HepG2 (cell line): ENCODE data around the gene CD300LD. TPM values are rescaled to one million over a fixed set of nuclear protein-coding genes. Genes with fewer than 3 reads are reported as not detected.
A peak's percentile ranks its signal among the peaks of the same experiment; 100 is the strongest.

Experiments
- ATAC-seq: fragments of 200-7000 bp; cut with Tn5 transposase; 3 replicates; pipeline ENCODE4 v1.9.1; 2020; ENCODE audit warnings: mild to moderate bottlenecking, moderate library complexity
- BruUV-seq: library from RNA; stranded (reverse); fragments of 400-500 nt; replicated peaks from 2 replicates; lab custom pipeline; 2021; lab: Mats Ljungman, UMichigan
- CTCF ChIA-PET: fragments of 300-600 bp; formaldehyde crosslinking; extraction: SDS; loops from one replicate; lab custom pipeline; 2021; ENCODE audit warnings: low total read pairs, inconsistent platforms, low intra/inter-chr PET ratio; lab: Yijun Ruan, JAX
- POLR2A ChIA-PET: fragments of 350-600 bp; sonication (Branson Sonifier 250); formaldehyde crosslinking; loops from one replicate; lab custom pipeline; 2020; ENCODE audit warnings: antibody characterized with exemption, inconsistent platforms; lab: Yijun Ruan, JAX
- DNase-seq: peaks from one replicate; pipeline ENCODE4 v3.0.0-alpha.2; 2015; ENCODE audit warnings: low spot score
- FAIRE-seq: peaks from 3 replicates; lab custom pipeline; 2011; peaks lifted over from hg19 to GRCh38; lab: Jason Lieb, UNC
- H2AFZ ChIP-seq: one replicate; pipeline ENCODE4 v1.6.1; 2011; ENCODE audit warnings: low read length, inconsistent platforms
- H3K27ac ChIP-seq: fragments of 300-600 bp; 3 replicates; pipeline ENCODE4 v1.8.0; 2011; ENCODE audit warnings: mixed run types, mild to moderate bottlenecking, mixed read lengths, low read length, inconsistent platforms; ENCODE audit not compliant: insufficient read depth; ENCODE audit errors: extremely low read length
- H3K27me3 ChIP-seq, 2 experiments: fragments of 200-600 bp in 1 of 2; 2 replicates in 1 of 2; 3 replicates in 1 of 2; pipeline versions ENCODE4 v1.6.0 to v1.8.0; 2011; ENCODE audit warnings: low read length in 2 of 2, mild to moderate bottlenecking in 2 of 2, moderate library complexity in 2 of 2, inconsistent platforms in 1 of 2; ENCODE audit not compliant: insufficient read depth in 2 of 2, control insufficient read depth in 1 of 2
- H3K36me3 ChIP-seq, 2 experiments: fragments of 200-600 bp in 1 of 2; replicated peaks in 1 of 2; 2 replicates in 1 of 2; 3 replicates in 1 of 2; pipeline versions ENCODE4 v1.5.1 to v1.8.0; 2011; ENCODE audit warnings: low read length in 2 of 2, inconsistent platforms in 1 of 2; ENCODE audit not compliant: insufficient read depth in 2 of 2, control insufficient read depth in 1 of 2
- H3K4me1 ChIP-seq: 2 replicates; pipeline ENCODE4 v1.5.1; 2012; ENCODE audit warnings: low read length, inconsistent platforms; ENCODE audit not compliant: insufficient read depth
- H3K4me2 ChIP-seq: 2 replicates; pipeline ENCODE4 v1.6.0; 2011; ENCODE audit warnings: low read depth, low read length, inconsistent platforms
- H3K4me3 ChIP-seq, 3 experiments: fragments of 200-600 bp in 1 of 3; sonication (generic), shearing (Covaris generic) in 1 of 3; replicated peaks in 1 of 3; 2 replicates each; pipeline ENCODE4 v1.5.1; 2011 to 2016; ENCODE audit warnings: low read length in 3 of 3, inconsistent platforms in 2 of 3, low read depth in 2 of 3, mild to moderate bottlenecking in 2 of 3, control low read depth in 1 of 3, mixed read lengths in 1 of 3; ENCODE audit not compliant: insufficient read depth in 1 of 3
- H3K79me2 ChIP-seq: one replicate; pipeline ENCODE4 v1.6.1; 2011; ENCODE audit warnings: low read length, inconsistent platforms; ENCODE audit not compliant: insufficient read depth
- H3K9ac ChIP-seq: 2 replicates; pipeline ENCODE4 v1.6.0; 2011; ENCODE audit warnings: mild to moderate bottlenecking, low read depth, low read length, inconsistent platforms; ENCODE audit not compliant: insufficient read depth
- H3K9me3 ChIP-seq: 2 replicates; pipeline ENCODE4 v1.5.1; 2012; ENCODE audit warnings: mild to moderate bottlenecking, low read length
- H4K20me1 ChIP-seq: 2 replicates; pipeline ENCODE4 v1.6.0; 2011; ENCODE audit warnings: inconsistent platforms, mild to moderate bottlenecking, low read length, moderate library complexity; ENCODE audit not compliant: insufficient read depth
- ATF7 ChIP-seq, 2 experiments: fragments of 450-650 bp in 1 of 2; sonication (generic) in 1 of 2; formaldehyde crosslinking in 1 of 2; IDR thresholded peaks; 2 replicates each; pipeline versions ENCODE4 v1.4.0 to v1.6.1; 2016 to 2020; ENCODE audit warnings: antibody characterized with exemption in 1 of 2, mild to moderate bottlenecking in 1 of 2, missing genetic modification reagents in 1 of 2
- STAT5B ChIP-seq: sonication (generic); formaldehyde crosslinking; IDR thresholded peaks from 2 replicates; pipeline ENCODE4 v1.4.0; 2020; ENCODE audit warnings: missing genetic modification reagents
- TSC22D2 ChIP-seq: sonication (generic); formaldehyde crosslinking; IDR thresholded peaks from 2 replicates; pipeline ENCODE4 v1.5.1; 2020; ENCODE audit warnings: missing genetic modification reagents, mild to moderate bottlenecking, borderline replicate concordance
- ZNF30 ChIP-seq: sonication (generic); formaldehyde crosslinking; IDR thresholded peaks from 2 replicates; pipeline ENCODE4 v1.5.0; 2020; ENCODE audit warnings: mild to moderate bottlenecking, missing genetic modification reagents
- ZNF660 ChIP-seq: sonication (generic); formaldehyde crosslinking; IDR thresholded peaks from 2 replicates; pipeline ENCODE4 v1.5.1; 2020; ENCODE audit warnings: mild to moderate bottlenecking, low read depth, missing genetic modification reagents, borderline replicate concordance
- WGBS: methylation state at CpG from one replicate; pipeline ENCODE4 v1.1.6; 2017; ENCODE audit warnings: low lambda C conversion rate; 5-methylcytosine and 5-hydroxymethylcytosine counted together
- in situ Hi-C: cut with HindIII; loops from 2 replicates; pipeline ENCODE4 v1.10.0; 2017; ENCODE audit warnings: low pct_unique_long_range_greater_than_20kb; ENCODE audit not compliant: extremely low pct_ligation_motif_present
- intact Hi-C: fragments of 100-400 bp; cut with micrococcal nuclease; formaldehyde crosslinking; loops from one replicate; pipeline ENCODE4 v1.10.0; 2022; ENCODE audit not compliant: unreplicated experiment
- polyA plus RNA-seq, 8 experiments: library from polyadenylated mRNA; depleted of rRNA in 3 of 8; stranded (reverse) in 7 of 8; unstranded in 1 of 8; fragments of >200 nt; fragmentation: Illumina TruSeq in 4 of 8; extraction: Trizol in 4 of 8; gene quantifications; 2 replicates each; pipeline versions ENCODE4 v1.2.1 to v1.2.3, GENCODE V29; 2011 to 2016; ENCODE audit warnings: low read depth in 4 of 8, missing spikeins in 1 of 8, mixed read lengths in 1 of 8; ENCODE audit not compliant: insufficient read depth in 1 of 8
- total RNA-seq, 5 experiments: library from RNA; depleted of rRNA; stranded (reverse); fragments of >200 nt; fragmentation: Illumina TruSeq; extraction: Trizol; gene quantifications; 2 replicates each; pipeline ENCODE4 v1.2.3, GENCODE V29; 2016; ENCODE audit warnings: low read depth in 1 of 5
- TF ChIP-seq, protein P1 (sequence below): sonication (generic); formaldehyde crosslinking; IDR thresholded peaks from 2 replicates; pipeline ENCODE4 v1.4.0; 2020; ENCODE audit warnings: missing genetic modification reagents, borderline replicate concordance

Gene CD300LD
- total and polyA plus RNA-seq, 2 of the 13 experiments (the other 11 are each of a cell fraction or from before 2014, with no cell fraction given) = not detected

DNA sequence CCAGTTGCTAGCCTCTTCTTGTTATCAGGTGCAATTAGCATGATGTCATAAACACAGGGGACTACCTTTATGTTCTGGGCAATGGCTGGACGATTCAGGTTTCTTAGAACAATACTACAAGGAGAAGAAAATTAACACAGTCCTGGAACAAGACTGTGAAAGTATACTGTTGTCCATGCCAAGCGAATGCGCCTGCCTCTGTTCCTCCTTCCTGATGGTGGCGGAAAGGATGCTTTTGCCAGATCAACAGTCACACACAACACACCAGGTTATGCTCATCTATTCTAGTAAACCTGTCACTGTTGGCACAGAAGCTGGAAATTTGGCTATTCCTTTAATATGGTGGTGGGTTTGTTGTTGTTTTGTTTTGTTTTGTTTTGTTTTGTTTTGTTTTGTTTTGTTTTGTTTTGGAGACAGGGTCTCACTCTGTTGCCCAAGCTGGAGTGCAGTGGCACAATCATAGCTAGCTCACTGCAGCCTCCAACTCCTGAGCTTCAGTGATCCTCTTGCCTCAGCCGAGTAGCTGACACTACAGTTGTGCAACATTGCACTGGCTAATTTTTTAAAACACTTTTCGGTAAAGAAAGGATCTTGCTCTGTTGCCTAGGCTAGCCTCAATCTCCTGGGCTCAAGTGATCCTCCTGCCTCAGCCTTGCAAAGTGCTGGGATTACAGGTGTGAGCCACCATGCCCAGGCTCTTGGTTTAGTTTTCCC is 3.1 kb upstream of the CD300LD start:
- CTCF ChIA-PET = no interaction called here

DNA sequence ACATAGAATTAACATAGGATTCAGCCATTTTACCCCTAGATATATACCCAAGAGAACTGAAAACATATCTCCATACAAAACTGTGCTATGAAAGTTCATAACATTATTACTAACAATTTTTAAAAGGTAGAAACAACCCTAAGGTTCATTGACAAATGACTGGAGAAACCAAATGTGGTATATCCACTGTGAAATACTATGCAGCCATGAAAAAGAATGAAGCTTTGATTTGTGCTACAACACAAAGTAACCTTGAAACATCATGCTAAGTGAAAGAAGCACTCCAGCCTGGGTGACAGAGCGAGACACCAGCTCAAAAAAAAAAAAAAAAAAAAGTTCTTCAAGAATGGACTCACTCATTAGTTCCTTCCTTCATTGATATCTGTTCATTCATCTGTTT is 580 bp downstream of the CD300LD start:
- in situ Hi-C loops (no loop called here), intact Hi-C loops (no loop called here)
- no peak for ATAC-seq
- no peak overlapping the region for H3K27ac ChIP-seq
- H3K9ac ChIP-seq = no peak overlapping the region
- H3K27me3 ChIP-seq = peaks cover 0 to 13% of the 10 kb centered on the region in 2 experiments; a peak in 2 of 5 replicates
- TF ChIP-seq TSC22D2 (no peak), ZNF30 (CRISPR knock-in tag) (no peak), ZNF660 (CRISPR knock-in tag) (no peak)
- TF ChIP-seq, protein P1, sequence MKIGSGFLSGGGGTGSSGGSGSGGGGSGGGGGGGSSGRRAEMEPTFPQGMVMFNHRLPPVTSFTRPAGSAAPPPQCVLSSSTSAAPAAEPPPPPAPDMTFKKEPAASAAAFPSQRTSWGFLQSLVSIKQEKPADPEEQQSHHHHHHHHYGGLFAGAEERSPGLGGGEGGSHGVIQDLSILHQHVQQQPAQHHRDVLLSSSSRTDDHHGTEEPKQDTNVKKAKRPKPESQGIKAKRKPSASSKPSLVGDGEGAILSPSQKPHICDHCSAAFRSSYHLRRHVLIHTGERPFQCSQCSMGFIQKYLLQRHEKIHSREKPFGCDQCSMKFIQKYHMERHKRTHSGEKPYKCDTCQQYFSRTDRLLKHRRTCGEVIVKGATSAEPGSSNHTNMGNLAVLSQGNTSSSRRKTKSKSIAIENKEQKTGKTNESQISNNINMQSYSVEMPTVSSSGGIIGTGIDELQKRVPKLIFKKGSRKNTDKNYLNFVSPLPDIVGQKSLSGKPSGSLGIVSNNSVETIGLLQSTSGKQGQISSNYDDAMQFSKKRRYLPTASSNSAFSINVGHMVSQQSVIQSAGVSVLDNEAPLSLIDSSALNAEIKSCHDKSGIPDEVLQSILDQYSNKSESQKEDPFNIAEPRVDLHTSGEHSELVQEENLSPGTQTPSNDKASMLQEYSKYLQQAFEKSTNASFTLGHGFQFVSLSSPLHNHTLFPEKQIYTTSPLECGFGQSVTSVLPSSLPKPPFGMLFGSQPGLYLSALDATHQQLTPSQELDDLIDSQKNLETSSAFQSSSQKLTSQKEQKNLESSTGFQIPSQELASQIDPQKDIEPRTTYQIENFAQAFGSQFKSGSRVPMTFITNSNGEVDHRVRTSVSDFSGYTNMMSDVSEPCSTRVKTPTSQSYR = no peak
- 2% methylated on average over 1 of the region's 1 CpG for WGBS
- no peaks in the 10 kb centered on the region for H3K36me3 ChIP-seq
- ChIA-PET POLR2A (interaction anchor here (0.6 kb wide), 1 partner anchor 164 kb away, joined by 3 read pairs; no protein-coding TSS in a partner anchor), CTCF (no interaction called here)
- FAIRE-seq = no peak
- no peak for DNase-seq
- BruUV-seq = no TSS peak
- no peak overlapping the region for H3K4me3 ChIP-seq
- H2AFZ ChIP-seq = no peak overlapping the region
- H3K4me2 ChIP-seq = no peak overlapping the region
- no peaks in the 10 kb centered on the region for H3K9me3 ChIP-seq
- H3K79me2 ChIP-seq = no peaks in the 10 kb centered on the region
- H4K20me1 ChIP-seq = no peaks in the 10 kb centered on the region
- no peaks in the 10 kb centered on the region for H3K4me1 ChIP-seq

More for the DNA sequence above, 3.1 kb upstream of the CD300LD start:
- no peak for ATAC-seq
- H3K27me3 ChIP-seq = peaks cover 0 to 14% of the 10 kb centered on the region in 2 experiments; a peak in 1 of 5 replicates
- in situ Hi-C loops = no loop called here
- H3K27ac ChIP-seq = no peak overlapping the region
- no peaks in the 10 kb centered on the region for H3K4me1 ChIP-seq
- H3K9me3 ChIP-seq = no peaks in the 10 kb centered on the region
- H3K4me2 ChIP-seq = no peak overlapping the region
- intact Hi-C loops = no loop called here
- no peak for DNase-seq
- 29% methylated on average over 6 of the region's 6 CpGs for WGBS
- no peak overlapping the region for H3K9ac ChIP-seq
- no peak overlapping the region for H2AFZ ChIP-seq
- BruUV-seq = no TSS peak
- H3K79me2 ChIP-seq = no peaks in the 10 kb centered on the region
- no peaks in the 10 kb centered on the region for H3K36me3 ChIP-seq
- TF ChIP-seq STAT5B (CRISPR knock-in tag) = no peak
- TF ChIP-seq ATF7 (IDR thresholded peaks at IDR 0.05) = peak; percentile 47
- no peak for TF ChIP-seq ATF7 (CRISPR knock-in tag; IDR thresholded peaks at IDR 0.05)
- POLR2A ChIA-PET = no interaction called here
- no peak for FAIRE-seq
- H4K20me1 ChIP-seq = no peaks in the 10 kb centered on the region
- no peak overlapping the region for H3K4me3 ChIP-seq
